WTC11 (cell line): ENCODE measurements around the gene ERICH4.

ENCODE experiments used
- ATF3 ChIP-seq: sonication (generic); formaldehyde crosslinking; conservative IDR thresholded peaks from 2 replicates; pipeline ENCODE4 v1.8.1; 2022; ENCODE audit warnings: mild to moderate bottlenecking, missing genetic modification reagents
- MAX ChIP-seq: sonication (generic); formaldehyde crosslinking; IDR thresholded peaks from 2 replicates; pipeline ENCODE4 v1.8.0; 2022; ENCODE audit warnings: mild to moderate bottlenecking, missing genetic modification reagents
- NFE2L1 ChIP-seq: sonication (generic); formaldehyde crosslinking; IDR thresholded peaks from 2 replicates; pipeline ENCODE4 v1.8.1; 2023; ENCODE audit warnings: missing genetic modification reagents
- PRRX2 ChIP-seq: fragments of 250-450 bp; sonication (Bioruptor Pico); IDR thresholded peaks from 2 replicates; pipeline ENCODE4 v1.8.0; 2021; ENCODE audit warnings: mild to moderate bottlenecking
- SMAD3 ChIP-seq: sonication (generic); formaldehyde crosslinking; IDR thresholded peaks from 2 replicates; pipeline ENCODE4 v1.8.0; 2022; ENCODE audit warnings: missing genetic modification reagents, mild to moderate bottlenecking, borderline replicate concordance
- SP1 ChIP-seq: sonication (generic); formaldehyde crosslinking; conservative IDR thresholded peaks from 2 replicates; pipeline ENCODE4 v1.8.1; 2022; ENCODE audit warnings: missing genetic modification reagents
- USF2 ChIP-seq: sonication (generic); formaldehyde crosslinking; IDR thresholded peaks from 2 replicates; pipeline ENCODE4 v1.8.1; 2023; ENCODE audit warnings: mild to moderate bottlenecking, missing genetic modification reagents, moderate library complexity
- ZBTB21 ChIP-seq: sonication (generic); formaldehyde crosslinking; IDR thresholded peaks from 2 replicates; pipeline ENCODE4 v1.8.1; 2023; ENCODE audit warnings: mild to moderate bottlenecking, missing genetic modification reagents, borderline replicate concordance
- ZNF263 ChIP-seq: sonication (generic); formaldehyde crosslinking; IDR thresholded peaks from 2 replicates; pipeline ENCODE4 v1.8.1; 2022; ENCODE audit warnings: low read depth, mild to moderate bottlenecking, moderate library complexity, missing genetic modification reagents
- TF ChIP-seq, protein P1 (sequence below): fragments of 200-600 bp; IDR thresholded peaks from 2 replicates; pipeline ENCODE4 v1.8.0; 2022; ENCODE audit warnings: antibody characterized with exemption

DNA sequence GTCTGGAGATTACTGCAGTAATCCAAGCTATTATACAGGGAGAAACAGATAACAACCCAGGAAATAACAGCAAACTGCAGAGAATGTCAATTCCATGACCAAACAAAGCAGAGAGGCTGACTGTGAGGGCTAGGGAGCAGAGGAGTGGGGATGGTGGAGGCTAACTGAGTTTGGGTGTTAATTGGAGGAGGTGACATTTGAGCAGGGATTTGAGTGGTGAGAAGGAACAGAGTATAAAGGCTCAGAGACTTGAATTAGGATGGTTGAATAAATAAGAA is 6.3 kb upstream of the ERICH4 start:
- TF ChIP-seq, protein P1, sequence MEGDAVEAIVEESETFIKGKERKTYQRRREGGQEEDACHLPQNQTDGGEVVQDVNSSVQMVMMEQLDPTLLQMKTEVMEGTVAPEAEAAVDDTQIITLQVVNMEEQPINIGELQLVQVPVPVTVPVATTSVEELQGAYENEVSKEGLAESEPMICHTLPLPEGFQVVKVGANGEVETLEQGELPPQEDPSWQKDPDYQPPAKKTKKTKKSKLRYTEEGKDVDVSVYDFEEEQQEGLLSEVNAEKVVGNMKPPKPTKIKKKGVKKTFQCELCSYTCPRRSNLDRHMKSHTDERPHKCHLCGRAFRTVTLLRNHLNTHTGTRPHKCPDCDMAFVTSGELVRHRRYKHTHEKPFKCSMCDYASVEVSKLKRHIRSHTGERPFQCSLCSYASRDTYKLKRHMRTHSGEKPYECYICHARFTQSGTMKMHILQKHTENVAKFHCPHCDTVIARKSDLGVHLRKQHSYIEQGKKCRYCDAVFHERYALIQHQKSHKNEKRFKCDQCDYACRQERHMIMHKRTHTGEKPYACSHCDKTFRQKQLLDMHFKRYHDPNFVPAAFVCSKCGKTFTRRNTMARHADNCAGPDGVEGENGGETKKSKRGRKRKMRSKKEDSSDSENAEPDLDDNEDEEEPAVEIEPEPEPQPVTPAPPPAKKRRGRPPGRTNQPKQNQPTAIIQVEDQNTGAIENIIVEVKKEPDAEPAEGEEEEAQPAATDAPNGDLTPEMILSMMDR: no peak
- TF ChIP-seq MAX (CRISPR knock-in tag) (no peak), ATF3 (CRISPR knock-in tag) (no peak), PRRX2 (no peak), NFE2L1 (CRISPR knock-in tag) (no peak), ZNF263 (no peak), SP1 (CRISPR knock-in tag) (no peak), SMAD3 (CRISPR knock-in tag) (no peak), USF2 (CRISPR knock-in tag) (no peak), ZBTB21 (CRISPR knock-in tag) (no peak)
